Medulla oblongata (tissue), 1 donor: Measurements from ENCODE around the gene RORC.
A peak's percentile ranks its signal among the peaks of the same experiment; 100 is the strongest.
"Not testable (repeated sequence)": the region's sequence is repeated elsewhere in the genome, so short reads cannot be mapped to it uniquely, and the experiment has no call there.

Source experiments
- DNase-seq: peaks from one replicate; pipeline ENCODE4 v3.0.0-alpha.2; 2015; ENCODE audit errors: extremely low spot score

RORC gene

DNA sequence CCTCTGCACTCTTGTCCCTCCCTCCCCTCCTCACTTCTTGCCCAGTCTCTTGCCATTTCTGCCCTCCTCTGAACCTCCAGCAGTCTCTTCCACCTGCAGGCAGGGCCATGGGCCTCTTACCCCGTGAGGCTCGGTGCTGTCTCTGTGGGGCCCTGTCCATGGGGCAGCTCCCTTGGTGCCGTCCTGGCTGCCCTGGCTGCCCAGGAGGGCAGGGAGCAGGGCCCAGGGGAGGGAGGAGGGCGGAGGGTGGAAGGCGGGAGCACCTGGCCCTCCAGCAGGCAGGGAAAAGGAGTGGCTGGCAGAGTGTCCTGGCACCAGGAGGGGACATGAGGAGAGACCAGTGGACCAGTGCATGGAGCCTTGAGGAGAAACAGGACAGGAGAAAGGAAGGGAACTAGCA, at the start of gene RORC:
RORC (minus strand) TSS at position 198 of the 400 bp plus-strand sequence; CDS start at position 160, 38 bp downstream.
- DNase-seq = no peak

DNA sequence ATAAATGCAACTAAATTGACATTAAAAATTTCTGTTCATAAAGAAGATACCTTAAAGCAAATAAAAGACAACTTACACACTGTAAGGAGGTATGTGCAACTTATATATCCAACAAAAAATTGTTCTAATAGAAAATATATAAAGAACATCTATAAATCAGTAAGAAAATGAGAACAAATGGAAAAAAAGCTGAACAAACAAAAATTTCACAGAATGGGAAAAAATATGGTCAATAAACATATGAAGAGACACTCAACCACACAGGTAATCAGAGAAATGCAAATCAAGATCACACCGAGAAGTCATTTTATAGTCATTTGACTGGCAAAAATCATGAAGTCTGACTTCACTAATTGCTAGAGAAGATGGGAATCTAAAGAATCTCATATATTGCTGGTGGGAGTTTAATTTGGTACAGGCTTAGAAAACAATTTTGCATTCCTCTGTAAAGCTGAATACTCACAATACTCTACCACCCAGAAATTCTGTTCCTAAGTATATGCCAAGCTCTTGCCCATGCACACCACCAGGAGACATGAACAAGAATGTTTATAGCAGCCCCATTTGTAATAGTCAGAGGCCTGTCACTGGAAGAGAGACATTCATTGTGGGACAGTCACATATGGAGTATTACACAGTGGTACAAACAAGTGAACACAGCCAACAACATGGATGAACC, 44.0 kb upstream of the RORC start:
- no peak for DNase-seq

- not testable (repeated sequence) for DNase-seq
Measured at GRCh38 chr1:151872776-151873175, 41.2 kb upstream of the RORC start.

GRCh38 chr1:151871284-151872030, 39.9 kb upstream of the RORC start:
- peak; percentile 6 for DNase-seq

DNA sequence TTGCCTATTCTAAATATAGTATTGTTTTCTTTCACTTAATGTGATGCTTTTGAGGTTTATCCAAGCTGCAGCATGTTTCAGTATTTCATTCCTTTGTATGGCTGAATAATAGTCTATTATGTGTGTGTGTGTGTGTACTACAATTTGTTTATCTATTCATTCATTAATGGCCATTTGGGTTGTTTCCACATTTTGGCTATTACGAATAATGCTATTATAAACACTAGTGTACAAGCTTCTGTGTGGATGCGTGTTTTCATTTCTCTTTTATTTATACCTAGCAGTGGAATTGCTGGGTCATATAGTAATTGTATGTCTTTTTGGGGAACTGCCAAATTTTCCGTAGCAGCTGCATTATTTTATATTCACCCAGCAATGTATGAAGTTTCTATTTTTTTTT, 36.9 kb upstream of the RORC start:
- DNase-seq = peak; percentile 21

DNA sequence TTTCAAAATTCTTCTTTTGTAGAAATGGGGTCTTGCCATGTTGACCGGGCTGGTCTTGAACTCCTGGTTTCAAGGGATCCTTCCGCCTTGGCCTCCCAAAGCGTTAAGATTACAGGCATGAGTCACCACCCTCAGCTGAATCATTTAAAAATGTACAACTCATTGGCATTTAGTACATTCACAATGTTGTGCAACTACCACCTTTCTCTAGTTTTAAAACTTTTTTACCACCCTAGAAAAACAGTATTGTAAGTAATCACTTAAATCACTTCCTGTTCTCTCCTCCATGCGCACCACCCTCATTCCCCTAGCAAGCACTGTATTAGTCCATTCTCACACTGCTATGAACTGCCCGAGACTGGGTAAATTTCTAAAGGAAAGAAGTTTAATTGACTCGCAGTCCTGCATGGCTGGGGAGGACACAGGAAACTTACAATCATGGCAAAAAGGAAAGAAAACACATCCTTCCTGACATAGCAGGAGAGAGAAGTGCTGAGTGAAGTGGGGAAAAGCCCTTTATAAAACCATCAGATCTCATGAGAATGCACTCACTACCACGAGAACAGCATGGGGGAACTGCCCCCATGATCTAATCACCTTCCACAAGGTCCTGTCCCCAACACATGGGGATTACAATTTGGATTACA, 36.3 kb upstream of the RORC start:
- no peak for DNase-seq

- DNase-seq = no peak
Measured at GRCh38 chr1:151867321-151867720, 35.7 kb upstream of the RORC start.

DNA sequence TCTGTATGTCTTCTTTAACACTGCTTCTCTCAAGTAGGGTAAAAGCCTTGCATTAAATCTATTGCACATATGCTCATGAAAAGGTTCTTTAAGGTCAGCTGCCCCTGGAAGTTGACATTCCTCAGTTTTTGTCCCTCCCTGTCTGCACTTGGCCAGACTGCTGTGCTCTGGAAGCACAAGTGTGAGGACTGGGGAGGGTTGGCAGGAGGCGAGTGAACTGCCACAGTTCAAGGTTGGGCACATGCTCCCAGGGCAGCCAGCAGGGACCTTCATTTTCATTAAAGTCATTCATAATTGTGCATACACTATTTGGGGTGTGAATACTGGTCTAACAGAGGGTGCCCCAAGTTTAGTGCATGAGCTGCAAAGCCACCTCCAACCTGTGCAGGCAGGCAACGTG, 32.8 kb upstream of the RORC start:
- DNase-seq = no peak

- no peak for DNase-seq
Measured at GRCh38 chr1:151862604-151863003, 31.0 kb upstream of the RORC start.

DNA sequence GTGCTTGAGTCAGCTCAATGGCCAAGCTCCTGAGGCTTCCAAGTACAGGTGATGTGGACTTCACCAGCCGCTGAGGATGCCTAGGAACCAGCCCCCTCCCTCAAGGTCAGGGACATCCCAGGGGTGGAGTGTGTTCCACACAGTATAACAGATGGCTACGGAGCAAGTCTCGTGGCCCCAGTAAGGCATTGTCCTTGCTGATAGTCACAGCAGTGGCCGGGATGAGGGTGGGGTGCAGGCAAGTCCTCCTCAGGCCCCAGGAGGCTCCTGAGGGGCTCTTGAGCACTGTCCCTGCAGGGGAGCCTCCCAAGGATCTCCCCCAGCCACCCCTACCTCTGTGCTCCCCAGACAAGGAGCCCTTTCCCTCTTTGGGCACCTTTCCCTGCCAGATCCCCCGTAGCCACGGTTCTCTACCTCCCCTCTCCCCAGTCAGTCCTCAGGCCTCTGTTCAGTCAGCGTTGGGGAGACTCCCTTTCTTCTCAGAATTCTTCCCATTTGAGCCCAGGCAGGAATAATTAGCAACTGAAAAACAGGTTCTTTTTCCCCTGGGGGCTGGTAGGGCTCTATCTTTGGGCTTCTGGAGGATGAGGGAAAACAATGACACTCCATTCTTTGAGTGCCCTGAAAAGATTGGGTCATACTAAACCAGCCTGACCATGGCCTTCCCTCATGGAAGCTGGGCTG, 29.0 kb upstream of the RORC start:
- DNase-seq = no peak

DNA sequence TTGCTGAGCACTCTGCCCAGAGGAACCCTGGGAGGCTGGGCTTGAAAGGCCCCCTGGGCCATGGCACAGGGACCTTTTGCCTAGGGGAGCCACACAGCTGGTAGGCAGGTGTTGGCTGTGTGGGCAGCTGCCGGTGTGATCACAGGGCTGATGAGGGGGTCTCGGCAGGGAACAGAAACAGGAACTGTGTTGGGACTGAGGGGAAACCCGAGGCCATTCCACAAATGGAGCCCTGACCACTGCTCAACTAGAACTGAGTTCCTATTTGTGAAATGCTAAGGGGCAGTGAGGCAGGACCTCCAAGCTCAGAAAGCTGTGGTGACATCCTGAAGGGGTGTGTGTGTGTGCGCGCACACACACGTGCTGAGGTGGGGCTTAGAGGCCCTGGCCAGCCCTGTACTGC, 28.3 kb upstream of the RORC start:
- DNase-seq = no peak

GRCh38 chr1:151858886-151859665, 27.5 kb upstream of the RORC start:
- DNase-seq = no peak

GRCh38 chr1:151858030-151858746, 26.6 kb upstream of the RORC start:
- no peak for DNase-seq

GRCh38 chr1:151855933-151856332, 24.3 kb upstream of the RORC start:
- no peak for DNase-seq

DNA sequence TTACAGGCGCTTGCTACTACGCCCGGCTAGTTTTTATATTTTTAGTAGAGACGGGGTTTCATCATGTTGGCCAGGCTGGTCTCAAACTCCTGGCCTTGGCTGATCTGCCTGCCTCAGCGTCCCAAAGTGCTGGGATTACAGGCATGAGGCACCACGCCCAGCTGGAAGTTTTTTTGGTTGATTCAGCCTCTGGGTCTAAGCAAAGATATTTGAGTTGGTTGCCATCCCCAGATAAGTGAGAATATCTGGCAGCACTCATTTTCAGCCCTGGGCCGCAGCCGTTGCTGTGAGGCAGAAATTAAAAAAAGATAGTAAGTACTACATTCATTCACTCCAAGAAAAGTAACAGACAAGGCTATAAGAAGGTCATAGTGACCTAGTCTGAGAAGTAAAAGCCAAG, 23.9 kb upstream of the RORC start:
- DNase-seq = not testable (repeated sequence)

DNA sequence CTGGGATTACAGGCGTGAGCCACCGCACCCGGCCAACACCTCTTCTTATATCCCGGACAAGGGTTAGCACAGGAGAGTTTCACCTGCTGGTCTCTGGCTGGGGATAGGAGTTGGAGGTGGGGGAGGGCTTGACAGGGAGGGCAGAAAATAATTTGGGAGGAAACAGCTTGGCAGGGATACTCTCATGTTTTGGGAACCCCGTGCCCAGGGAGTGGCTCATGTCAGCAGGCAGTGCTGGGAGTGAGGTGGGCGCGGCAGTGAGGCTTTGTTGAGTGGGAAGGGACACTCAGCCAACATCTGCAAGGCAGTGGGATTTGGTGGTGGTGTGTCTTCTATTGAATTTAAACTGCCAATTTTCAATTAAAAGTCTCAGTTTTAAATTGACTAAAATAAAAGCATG, 23.1 kb upstream of the RORC start:
- DNase-seq = no peak

- no peak for DNase-seq
Measured at GRCh38 chr1:151853411-151853943, 21.9 kb upstream of the RORC start, which contains the start of gene THEM5. Gene THEM5 (minus strand): TSS chr1:151853712. CDS start chr1:151853565, 147 bp downstream.

GRCh38 chr1:151852733-151853132, 21.1 kb upstream of the RORC start:
- DNase-seq = no peak

GRCh38 chr1:151851886-151852285, 20.3 kb upstream of the RORC start:
- DNase-seq = no peak

DNA sequence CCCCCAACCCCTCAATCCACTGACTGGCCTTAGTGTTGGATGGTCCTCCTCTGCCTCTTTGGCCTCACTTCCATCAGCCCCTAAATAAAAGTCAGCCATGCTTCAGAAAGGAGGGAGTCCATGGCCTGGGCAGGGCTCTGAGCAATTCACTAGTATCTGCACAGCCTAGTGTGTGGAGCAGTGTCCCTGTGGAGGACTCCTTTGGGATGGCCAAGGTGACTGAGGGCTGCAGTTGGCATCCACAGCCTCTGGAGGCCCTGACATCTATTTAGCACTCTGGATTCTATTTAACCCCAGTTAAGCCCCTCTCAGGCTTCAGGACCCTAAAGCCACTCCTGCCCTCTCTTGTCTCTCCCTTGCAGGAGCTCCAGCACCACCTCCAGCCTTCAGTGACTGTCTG, 18.3 kb upstream of the RORC start:
- no peak for DNase-seq
